GM13976 (cell line): ENCODE results near the gene KCTD16.

Source experiments
- DNase-seq: peaks from one replicate; pipeline ENCODE4 v3.0.0; 2012; ENCODE audit warnings: low spot score
- CTCF ChIP-seq: IDR thresholded peaks from 2 replicates; pipeline ENCODE4 v1.5.1; 2012; ENCODE audit warnings: borderline replicate concordance, mild to moderate bottlenecking; ENCODE audit not compliant: insufficient read depth; ENCODE audit errors: extremely low read depth, missing control alignments, control extremely low read depth
- in situ Hi-C: fragments of 300-500 bp; cut with MboI; formaldehyde crosslinking; loops from one replicate; pipeline ENCODE4 v1.12.0; 2022; ENCODE audit warnings: low sequenced_read_pairs, mixed read lengths, inconsistent platforms; ENCODE audit not compliant: unreplicated experiment

The KCTD16 gene

GRCh38 chr5:144313147-144313726, 142.6 kb downstream of the KCTD16 start:
- no peak for DNase-seq
- in situ Hi-C loops = no loop called here
- TF ChIP-seq CTCF = no peak

- DNase-seq = no peak
- in situ Hi-C loops = no loop called here
- no peak for TF ChIP-seq CTCF
Observed at GRCh38 chr5:144315026-144315425, 144.4 kb downstream of the KCTD16 start.

GRCh38 chr5:144315994-144316634, 145.4 kb downstream of the KCTD16 start:
- TF ChIP-seq CTCF = no peak
- DNase-seq = no peak
- in situ Hi-C loops = no loop called here

GRCh38 chr5:144318011-144318410, 147.3 kb downstream of the KCTD16 start:
- in situ Hi-C loops = no loop called here
- TF ChIP-seq CTCF = no peak
- DNase-seq = no peak

- in situ Hi-C loops = no loop called here
- no peak for DNase-seq
- TF ChIP-seq CTCF = no peak
Observed at GRCh38 chr5:144318460-144318859, 147.8 kb downstream of the KCTD16 start.

- TF ChIP-seq CTCF = no peak
- no peak for DNase-seq
- in situ Hi-C loops = no loop called here
Observed at GRCh38 chr5:144323181-144323580, 152.5 kb downstream of the KCTD16 start.

- in situ Hi-C loops = no loop called here
- TF ChIP-seq CTCF = no peak
- no peak for DNase-seq
Observed at GRCh38 chr5:144325532-144325931, 154.9 kb downstream of the KCTD16 start.
